ENCODE data around the gene ASPN. TPM values are rescaled to one million over a fixed set of nuclear protein-coding genes. Genes with fewer than 3 reads are reported as not detected.

ASPN gene
- total and polyA plus RNA-seq, 2 experiments from 2014 or later = 5.3 to 6.3 TPM

GRCh38 chr9:92408747-92409478, 73.4 kb downstream of the ASPN start:
- in situ Hi-C loops (cut with MboI) = no loop called here
- TF ChIP-seq EZH2 (IDR thresholded peaks at IDR 0.05; ENCODE audit: insufficient read depth, poor library complexity, severe bottlenecking) (no peak), EZH2phosphoT487 (IDR thresholded peaks at IDR 0.05; ENCODE audit: insufficient read depth, low read depth) (no peak)
- no peak for DNase-seq
- H3F3A ChIP-seq (ENCODE audit: insufficient read depth) = peaks cover 24% of the 10 kb centered on the region; the same call in 1 of the 2 replicates
- peaks cover 22% of the 10 kb centered on the region for H3K4me1 ChIP-seq (ENCODE audit: insufficient read depth)
- no peak overlapping the region for H3K4me3 ChIP-seq
- H3K36me3 ChIP-seq (ENCODE audit: low read depth) = no peaks in the 10 kb centered on the region
- H3K9me3 ChIP-seq (ENCODE audit: low read depth) = no peaks in the 10 kb centered on the region
- H4K20me1 ChIP-seq (ENCODE audit: insufficient read depth) = no peaks in the 10 kb centered on the region
- H3K27me3 ChIP-seq (replicated peaks; ENCODE audit: insufficient read depth) = no peaks in the 10 kb centered on the region
- no peaks in the 10 kb centered on the region for H3K79me2 ChIP-seq (ENCODE audit: insufficient read depth)
- no peak overlapping the region for H3K9ac ChIP-seq
- H3K4me2 ChIP-seq (ENCODE audit: unreplicated experiment) = no peak overlapping the region
- no peak overlapping the region for H3K27ac ChIP-seq
- no peaks in the 10 kb centered on the region for H3K9me2 ChIP-seq (ENCODE audit: insufficient read depth)
- H2AFZ ChIP-seq = no peak overlapping the region
- WGBS, 2 experiments (ENCODE audit: low coverage in 1 of 2, low lambda C conversion rate in 2 of 2, missing lambda C conversion rate in 2 of 2) = 93 to 99% methylated on average over 2 of the region's 2 CpGs

- no peaks in the 10 kb centered on the region for H4K20me1 ChIP-seq (ENCODE audit: insufficient read depth)
- DNase-seq = no peak
- no peaks in the 10 kb centered on the region for H3K79me2 ChIP-seq (ENCODE audit: insufficient read depth)
- H3K27ac ChIP-seq = no peak overlapping the region
- no peaks in the 10 kb centered on the region for H3K27me3 ChIP-seq (replicated peaks; ENCODE audit: insufficient read depth)
- H3K9me3 ChIP-seq (ENCODE audit: low read depth) = no peaks in the 10 kb centered on the region
- H3K4me1 ChIP-seq (ENCODE audit: insufficient read depth) = peaks cover 22% of the 10 kb centered on the region
- H3K9ac ChIP-seq = no peak overlapping the region
- H3K36me3 ChIP-seq (ENCODE audit: low read depth) = no peaks in the 10 kb centered on the region
- H3K4me2 ChIP-seq (ENCODE audit: unreplicated experiment) = no peak overlapping the region
- no peak overlapping the region for H2AFZ ChIP-seq
- no peaks in the 10 kb centered on the region for H3K9me2 ChIP-seq (ENCODE audit: insufficient read depth)
- 75 to 83% methylated on average over 2 of the region's 2 CpGs for WGBS, 2 experiments (ENCODE audit: low coverage in 1 of 2, low lambda C conversion rate in 2 of 2, missing lambda C conversion rate in 2 of 2)
- TF ChIP-seq EZH2 (IDR thresholded peaks at IDR 0.05; ENCODE audit: insufficient read depth, poor library complexity, severe bottlenecking) = no peak
- TF ChIP-seq EZH2phosphoT487 (IDR thresholded peaks at IDR 0.05; ENCODE audit: insufficient read depth, low read depth) = no peak
- no peak overlapping the region for H3K4me3 ChIP-seq
- peaks cover 24% of the 10 kb centered on the region; the same call in 1 of the 2 replicates for H3F3A ChIP-seq (ENCODE audit: insufficient read depth)
- in situ Hi-C loops (cut with MboI) = no loop called here
Observed at GRCh38 chr9:92407818-92408217, 74.5 kb downstream of the ASPN start.

DNA sequence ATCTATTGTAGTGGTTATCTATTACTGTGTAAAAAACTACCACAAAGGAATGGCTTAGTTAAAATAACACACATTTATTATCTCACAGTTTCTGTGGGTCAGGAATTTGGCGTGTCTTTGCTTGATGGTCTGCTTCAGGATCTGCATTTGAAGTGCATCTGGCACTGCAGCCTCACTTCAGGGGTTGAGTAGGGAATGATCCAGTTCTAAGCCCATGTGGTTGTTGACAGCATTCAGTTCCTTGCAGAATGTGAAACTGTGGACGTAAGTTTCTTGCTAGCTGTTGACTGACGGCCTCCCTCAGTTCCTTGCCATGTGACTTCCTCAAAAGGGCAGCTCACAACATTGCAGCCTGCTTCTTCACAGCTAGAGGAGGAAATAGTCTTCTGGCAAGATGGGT, 75.8 kb downstream of the ASPN start:
- H3K9me3 ChIP-seq (ENCODE audit: low read depth) = no peaks in the 10 kb centered on the region
- in situ Hi-C loops (cut with MboI) = no loop called here

More for the DNA sequence above, 75.8 kb downstream of the ASPN start:
- Histone ChIP-seq H3K79me2 (ENCODE audit: insufficient read depth) (no peaks in the 10 kb centered on the region), H3K4me3 (no peak overlapping the region), H3K4me1 (ENCODE audit: insufficient read depth) (peaks cover 22% of the 10 kb centered on the region), H3K9me2 (ENCODE audit: insufficient read depth) (no peaks in the 10 kb centered on the region), H3K27me3 (replicated peaks; ENCODE audit: insufficient read depth) (no peaks in the 10 kb centered on the region), H2AFZ (no peak overlapping the region), H3K36me3 (ENCODE audit: low read depth) (no peaks in the 10 kb centered on the region), H4K20me1 (ENCODE audit: insufficient read depth) (no peaks in the 10 kb centered on the region), H3F3A (ENCODE audit: insufficient read depth) (peaks cover 24% of the 10 kb centered on the region; the same call in 1 of the 2 replicates), H3K9ac (no peak overlapping the region), H3K4me2 (ENCODE audit: unreplicated experiment) (no peak overlapping the region), H3K27ac (no peak overlapping the region)
- TF ChIP-seq EZH2 (IDR thresholded peaks at IDR 0.05; ENCODE audit: insufficient read depth, poor library complexity, severe bottlenecking) (no peak), EZH2phosphoT487 (IDR thresholded peaks at IDR 0.05; ENCODE audit: insufficient read depth, low read depth) (no peak)
- WGBS, 2 experiments (ENCODE audit: low coverage in 1 of 2, low lambda C conversion rate in 2 of 2, missing lambda C conversion rate in 2 of 2) = 33 to 48% methylated on average over 3 of the region's 3 CpGs
- no peak for DNase-seq

Small RNA genes lying within 50 kb of the gene (microRNA-seq; reads per million reads assigned to microRNA genes)
- not detected for gene MIR4670 (ENCODE audit: borderline number of aligned reads)

Small RNA genes lying within 50 kb of the gene (small RNA-seq; reads per million reads assigned to genes)
- gene MIR4670 (ENCODE audit: low read depth, low replicate concordance) = not detected

Other genes with a start within 250 kb of the ASPN start
- gene IARS1, start 188.8 kb downstream of the ASPN start, total RNA-seq (2014; rRNA removed; shearing (Covaris generic)) = 343 and 388 TPM in 2 replicates
- 222 and 223 TPM in 2 replicates for gene IARS1, start 188.8 kb downstream of the ASPN start, polyA plus RNA-seq (2016; fragmentation: Nextera tagmentation; extraction: Ambion mirVana)
- 10.4 and 15.3 TPM in 2 replicates for gene NOL8, start 157.2 kb downstream of the ASPN start, total RNA-seq (2014; rRNA removed; shearing (Covaris generic))
- 27.0 and 30.3 TPM in 2 replicates for gene NOL8, start 157.2 kb downstream of the ASPN start, polyA plus RNA-seq (2016; fragmentation: Nextera tagmentation; extraction: Ambion mirVana)
- gene CENPP, start 156.6 kb downstream of the ASPN start, total RNA-seq (2014; rRNA removed; shearing (Covaris generic)) = 0.38 and 2.5 TPM in 2 replicates
- gene CENPP, start 156.6 kb downstream of the ASPN start, polyA plus RNA-seq (2016; fragmentation: Nextera tagmentation; extraction: Ambion mirVana) = 7.2 and 7.4 TPM in 2 replicates
- gene OGN, start 77.9 kb downstream of the ASPN start, total RNA-seq (2014; rRNA removed; shearing (Covaris generic)) = 0.11 TPM in 1 of 2 replicates, not detected in the other
- 0.16 and 0.23 TPM in 2 replicates for gene OGN, start 77.9 kb downstream of the ASPN start, polyA plus RNA-seq (2016; fragmentation: Nextera tagmentation; extraction: Ambion mirVana)
- 0.11 TPM in 1 of 2 replicates, not detected in the other for gene OMD, start 58.0 kb downstream of the ASPN start, total RNA-seq (2014; rRNA removed; shearing (Covaris generic))
- gene OMD, start 58.0 kb downstream of the ASPN start, polyA plus RNA-seq (2016; fragmentation: Nextera tagmentation; extraction: Ambion mirVana) = 0.13 and 0.14 TPM in 2 replicates
- 4.5 and 5.4 TPM in 2 replicates for gene ECM2, start 53.5 kb upstream of the ASPN start, total RNA-seq (2014; rRNA removed; shearing (Covaris generic))
- 2.4 and 2.8 TPM in 2 replicates for gene ECM2, start 53.5 kb upstream of the ASPN start, polyA plus RNA-seq (2016; fragmentation: Nextera tagmentation; extraction: Ambion mirVana)
- gene IPPK, start 187.6 kb upstream of the ASPN start, total RNA-seq (2014; rRNA removed; shearing (Covaris generic)) = 17.8 and 18.3 TPM in 2 replicates
- 10.4 and 10.7 TPM in 2 replicates for gene IPPK, start 187.6 kb upstream of the ASPN start, polyA plus RNA-seq (2016; fragmentation: Nextera tagmentation; extraction: Ambion mirVana)

Measured in GM23248 (cell line).